T47D (cell line): Measurements from ENCODE around the gene KRT74.
A peak's percentile ranks its signal among the peaks of the same experiment; 100 is the strongest.
"Not testable (repeated sequence)": the region's sequence is repeated elsewhere in the genome, so short reads cannot be mapped to it uniquely, and the experiment has no call there.

ENCODE experiments used
- DNase-seq, 2 experiments: peaks; one replicate each; pipeline versions ENCODE4 v3.0.0 to v3.0.0-alpha.2; 2011 to 2012; ENCODE audit warnings: low read depth in 1 of 2, low spot score in 1 of 2
- JUND ChIP-seq: IDR thresholded peaks from 2 replicates; pipeline ENCODE4 v1.6.1; 2012; ENCODE audit warnings: low read depth
- in situ Hi-C: cut with HindIII; loops from 2 replicates; pipeline ENCODE4 v1.10.0; 2016; ENCODE audit warnings: low sequenced_read_pairs, low pct_unique_long_range_greater_than_20kb

The KRT74 gene

GRCh38 chr12:52600071-52600470 lies 26.4 kb upstream of the KRT74 start:
- TF ChIP-seq JUND, result no peak
- in situ Hi-C loops, result no loop called here
- DNase-seq, result no peak

- TF ChIP-seq JUND, result no peak
- in situ Hi-C loops, result no loop called here
- no peak for DNase-seq
Measured at GRCh38 chr12:52598966-52599365, 25.3 kb upstream of the KRT74 start.

GRCh38 chr12:52594237-52594636 lies 20.6 kb upstream of the KRT74 start:
- DNase-seq, in situ Hi-C loops: not testable (repeated sequence)

- in situ Hi-C loops, result no loop called here
- no peak for TF ChIP-seq JUND
- DNase-seq, result no peak
Measured at GRCh38 chr12:52591521-52591920, 17.9 kb upstream of the KRT74 start.

- TF ChIP-seq JUND, result no peak
- DNase-seq, result no peak
- in situ Hi-C loops, result no loop called here
Measured at GRCh38 chr12:52590021-52590420, 16.4 kb upstream of the KRT74 start.

- DNase-seq, result no peak
- TF ChIP-seq JUND, result no peak
- in situ Hi-C loops, result no loop called here
Measured at GRCh38 chr12:52587563-52587962, 13.9 kb upstream of the KRT74 start.

GRCh38 chr12:52585946-52586345 lies 12.3 kb upstream of the KRT74 start:
- no peak for DNase-seq
- in situ Hi-C loops, result no loop called here
- no peak for TF ChIP-seq JUND

GRCh38 chr12:52585066-52585465 lies 11.4 kb upstream of the KRT74 start:
- no peak for TF ChIP-seq JUND
- in situ Hi-C loops, result no loop called here
- DNase-seq, result no peak

- no peak for TF ChIP-seq JUND
- no peak for DNase-seq
- in situ Hi-C loops, result no loop called here
Measured at GRCh38 chr12:52584156-52584682, 10.6 kb upstream of the KRT74 start.

GRCh38 chr12:52582971-52583456 lies 9.4 kb upstream of the KRT74 start:
- in situ Hi-C loops, result no loop called here
- peak; percentile 78 to 87 for DNase-seq
- no peak for TF ChIP-seq JUND

GRCh38 chr12:52582486-52582885 lies 8.8 kb upstream of the KRT74 start:
- in situ Hi-C loops, result no loop called here
- no peak for DNase-seq
- no peak for TF ChIP-seq JUND

GRCh38 chr12:52581481-52581880 lies 7.8 kb upstream of the KRT74 start:
- in situ Hi-C loops, result no loop called here
- TF ChIP-seq JUND, result no peak
- peak; percentile 44 to 56 for DNase-seq

GRCh38 chr12:52581066-52581465 lies 7.4 kb upstream of the KRT74 start:
- in situ Hi-C loops, result no loop called here

GRCh38 chr12:52580496-52580895 lies 6.9 kb upstream of the KRT74 start:
- in situ Hi-C loops, result no loop called here

More at GRCh38 chr12:52581066-52581465, 7.4 kb upstream of the KRT74 start:
- TF ChIP-seq JUND, result no peak
- no peak for DNase-seq

More at GRCh38 chr12:52580496-52580895, 6.9 kb upstream of the KRT74 start:
- DNase-seq, result no peak
- no peak for TF ChIP-seq JUND
